ENCODE data around the gene TMEM147.

TMEM147 gene

GRCh38 chr19:35551091-35551810, 5.8 kb downstream of the TMEM147 start:
- H3K27ac ChIP-seq (ENCODE audit: low read length) = no peak overlapping the region
- H3K9me3 ChIP-seq (ENCODE audit: insufficient read depth, low read length, severe bottlenecking) = no peaks in the 10 kb centered on the region
- H3K79me2 ChIP-seq (ENCODE audit: insufficient read depth, low read length) = peaks cover 13% of the 10 kb centered on the region
- no peak for DNase-seq
- no peak for TF ChIP-seq EZH2 (IDR thresholded peaks at IDR 0.05; ENCODE audit: borderline replicate concordance, low read depth, low read length, severe bottlenecking)
- TF ChIP-seq CTCF (IDR thresholded peaks at IDR 0.05; ENCODE audit: borderline replicate concordance, extremely low read depth, low read length, poor library complexity, severe bottlenecking) = no peak
- H3K36me3 ChIP-seq (ENCODE audit: insufficient read depth, low read length) = peaks cover 26% of the 10 kb centered on the region
- no peaks in the 10 kb centered on the region for H3K27me3 ChIP-seq (ENCODE audit: insufficient read depth, low read length, poor library complexity)
- H2AFZ ChIP-seq (ENCODE audit: low read depth, low read length) = no peak overlapping the region
- ATAC-seq (ENCODE audit: insufficient read depth, low read depth) = no peak
- H3K9ac ChIP-seq (ENCODE audit: low read depth, low read length) = no peak overlapping the region
- H4K20me1 ChIP-seq (ENCODE audit: insufficient read depth, low read length) = peaks cover 16% of the 10 kb centered on the region; the same call in 1 of the 2 replicates
- no peak overlapping the region for H3K4me3 ChIP-seq (ENCODE audit: low read depth in 1 of 2, low read length in 2 of 2)
- H3K4me1 ChIP-seq (ENCODE audit: insufficient read depth, low read length) = peaks cover 14% of the 10 kb centered on the region
- H3K4me2 ChIP-seq (ENCODE audit: insufficient read depth, low read length) = no peak overlapping the region

- H3K27me3 ChIP-seq (ENCODE audit: insufficient read depth, low read length, poor library complexity) = no peaks in the 10 kb centered on the region
- no peaks in the 10 kb centered on the region for H3K79me2 ChIP-seq (ENCODE audit: insufficient read depth, low read length)
- DNase-seq (no peak), ATAC-seq (ENCODE audit: insufficient read depth, low read depth) (no peak)
- no peak overlapping the region for H3K4me3 ChIP-seq (ENCODE audit: low read depth in 1 of 2, low read length in 2 of 2)
- no peak overlapping the region for H3K27ac ChIP-seq (ENCODE audit: low read length)
- no peak overlapping the region for H3K9ac ChIP-seq (ENCODE audit: low read depth, low read length)
- no peaks in the 10 kb centered on the region for H3K9me3 ChIP-seq (ENCODE audit: insufficient read depth, low read length, severe bottlenecking)
- H3K4me2 ChIP-seq (ENCODE audit: insufficient read depth, low read length) = no peak overlapping the region
- peaks cover 10% of the 10 kb centered on the region; the same call in 1 of the 2 replicates for H4K20me1 ChIP-seq (ENCODE audit: insufficient read depth, low read length)
- H2AFZ ChIP-seq (ENCODE audit: low read depth, low read length) = no peak overlapping the region
- H3K36me3 ChIP-seq (ENCODE audit: insufficient read depth, low read length) = peaks cover 13% of the 10 kb centered on the region; the same call in 1 of the 2 replicates
- H3K4me1 ChIP-seq (ENCODE audit: insufficient read depth, low read length) = no peaks in the 10 kb centered on the region
- no peak for TF ChIP-seq EZH2 (IDR thresholded peaks at IDR 0.05; ENCODE audit: borderline replicate concordance, low read depth, low read length, severe bottlenecking)
- no peak for TF ChIP-seq CTCF (IDR thresholded peaks at IDR 0.05; ENCODE audit: borderline replicate concordance, extremely low read depth, low read length, poor library complexity, severe bottlenecking)
Observed at GRCh38 chr19:35552534-35553384, 7.3 kb downstream of the TMEM147 start.

GRCh38 chr19:35553385-35554000, 8.1 kb downstream of the TMEM147 start:
- Histone ChIP-seq H2AFZ (ENCODE audit: low read depth, low read length) (no peak overlapping the region), H3K4me1 (ENCODE audit: insufficient read depth, low read length) (no peaks in the 10 kb centered on the region), H3K36me3 (ENCODE audit: insufficient read depth, low read length) (peaks cover 6% of the 10 kb centered on the region; the same call in 1 of the 2 replicates), H3K79me2 (ENCODE audit: insufficient read depth, low read length) (no peaks in the 10 kb centered on the region), H3K4me2 (ENCODE audit: insufficient read depth, low read length) (no peak overlapping the region), H3K27ac (ENCODE audit: low read length) (no peak overlapping the region), H4K20me1 (ENCODE audit: insufficient read depth, low read length) (peaks cover 10% of the 10 kb centered on the region; the same call in 1 of the 2 replicates), H3K9me3 (ENCODE audit: insufficient read depth, low read length, severe bottlenecking) (no peaks in the 10 kb centered on the region), H3K9ac (ENCODE audit: low read depth, low read length) (no peak overlapping the region), H3K4me3 (ENCODE audit: low read depth in 1 of 2, low read length in 2 of 2) (no peak overlapping the region), H3K27me3 (ENCODE audit: insufficient read depth, low read length, poor library complexity) (no peaks in the 10 kb centered on the region)
- TF ChIP-seq CTCF (IDR thresholded peaks at IDR 0.05; ENCODE audit: borderline replicate concordance, extremely low read depth, low read length, poor library complexity, severe bottlenecking) = no peak
- TF ChIP-seq EZH2 (IDR thresholded peaks at IDR 0.05; ENCODE audit: borderline replicate concordance, low read depth, low read length, severe bottlenecking) = no peak
- DNase-seq (no peak), ATAC-seq (ENCODE audit: insufficient read depth, low read depth) (no peak)

All from DND-41 (cell line).